Astrocyte (in vitro differentiated cells and primary cell): ENCODE data around the gene GLA. TPM values are rescaled to one million over a fixed set of nuclear protein-coding genes. Genes with fewer than 3 reads are reported as not detected.

Experiments used
- DNase-seq: peaks from one replicate; pipeline ENCODE4 v3.0.0-alpha.2; 2010; ENCODE audit warnings: low read depth
- FAIRE-seq: peaks from 2 replicates; lab custom pipeline; 2011; peaks lifted over from hg19 to GRCh38; lab: Jason Lieb, UNC
- H2AFZ ChIP-seq: 2 replicates; pipeline ENCODE4 v1.6.0; 2012; ENCODE audit warnings: low read depth, low read length, inconsistent platforms
- H3K27ac ChIP-seq: 2 replicates; pipeline ENCODE4 v1.5.1; 2011; ENCODE audit warnings: low read depth, low read length, inconsistent platforms
- H3K27me3 ChIP-seq: 2 replicates; pipeline ENCODE4 v1.6.0; 2011; ENCODE audit warnings: low read length, inconsistent platforms; ENCODE audit not compliant: insufficient read depth
- H3K36me3 ChIP-seq: 2 replicates; pipeline ENCODE4 v1.5.1; 2011; ENCODE audit warnings: low read length, inconsistent platforms; ENCODE audit not compliant: insufficient read depth
- H3K4me1 ChIP-seq: 2 replicates; pipeline ENCODE4 v1.5.1; 2011; ENCODE audit warnings: low read length, inconsistent platforms; ENCODE audit not compliant: insufficient read depth
- H3K4me2 ChIP-seq: 2 replicates; pipeline ENCODE4 v1.6.0; 2012; ENCODE audit warnings: low read length, inconsistent platforms
- H3K4me3 ChIP-seq: 2 replicates; pipeline ENCODE4 v1.5.1; 2011; ENCODE audit warnings: low read depth, mild to moderate bottlenecking, low read length, inconsistent platforms; ENCODE audit not compliant: insufficient read depth
- H3K79me2 ChIP-seq: 2 replicates; pipeline ENCODE4 v1.6.0; 2012; ENCODE audit warnings: mild to moderate bottlenecking, low read length, inconsistent platforms; ENCODE audit not compliant: insufficient read depth
- H3K9ac ChIP-seq: 2 replicates; pipeline ENCODE4 v1.6.0; 2012; ENCODE audit warnings: mild to moderate bottlenecking, low read length, inconsistent platforms
- H3K9me3 ChIP-seq: 2 replicates; pipeline ENCODE4 v1.5.1; 2012; ENCODE audit warnings: low read depth, mild to moderate bottlenecking, low read length, inconsistent platforms; ENCODE audit not compliant: insufficient read depth
- H4K20me1 ChIP-seq: 2 replicates; pipeline ENCODE4 v1.6.0; 2012; ENCODE audit warnings: low read length, inconsistent platforms; ENCODE audit not compliant: insufficient read depth
- H3K27ac Mint-ChIP-seq: one replicate; pipeline ENCODE4 v1.8.0; 2021; ENCODE audit warnings: mild to moderate bottlenecking, mixed read lengths; ENCODE audit not compliant: unreplicated experiment
- H3K27me3 Mint-ChIP-seq: one replicate; pipeline ENCODE4 v1.8.0; 2021; ENCODE audit warnings: low read depth, mixed read lengths; ENCODE audit not compliant: unreplicated experiment
- H3K36me3 Mint-ChIP-seq: one replicate; pipeline ENCODE4 v1.8.0; 2021; ENCODE audit warnings: low read depth, mixed read lengths; ENCODE audit not compliant: unreplicated experiment
- H3K4me1 Mint-ChIP-seq: one replicate; pipeline ENCODE4 v1.8.0; 2021; ENCODE audit warnings: low read depth, mixed read lengths; ENCODE audit not compliant: unreplicated experiment
- H3K4me3 Mint-ChIP-seq: one replicate; pipeline ENCODE4 v1.8.0; 2021; ENCODE audit warnings: mild to moderate bottlenecking, moderate library complexity, mixed read lengths; ENCODE audit not compliant: unreplicated experiment
- H3K9me3 Mint-ChIP-seq: one replicate; pipeline ENCODE4 v1.8.0; 2021; ENCODE audit warnings: mild to moderate bottlenecking, mixed read lengths; ENCODE audit not compliant: unreplicated experiment
- EZH2 ChIP-seq: IDR thresholded peaks from 2 replicates; pipeline ENCODE4 v1.6.1; 2012; ENCODE audit warnings: mild to moderate bottlenecking, low read length, inconsistent platforms; ENCODE audit not compliant: insufficient read depth
- total RNA-seq: library from RNA; stranded (reverse); gene quantifications from 2 replicates; pipeline ENCODE4 v1.2.1, GENCODE V29; 2021
- TF ChIP-seq, protein P1 (sequence below): IDR thresholded peaks from 2 replicates; pipeline ENCODE4 v1.5.1; 2011; ENCODE audit warnings: low read depth, mild to moderate bottlenecking, inconsistent platforms, low read length, moderate library complexity; ENCODE audit not compliant: insufficient read depth

GLA gene
- total RNA-seq, 1 donor from 2014 or later: 51.9 TPM

DNA sequence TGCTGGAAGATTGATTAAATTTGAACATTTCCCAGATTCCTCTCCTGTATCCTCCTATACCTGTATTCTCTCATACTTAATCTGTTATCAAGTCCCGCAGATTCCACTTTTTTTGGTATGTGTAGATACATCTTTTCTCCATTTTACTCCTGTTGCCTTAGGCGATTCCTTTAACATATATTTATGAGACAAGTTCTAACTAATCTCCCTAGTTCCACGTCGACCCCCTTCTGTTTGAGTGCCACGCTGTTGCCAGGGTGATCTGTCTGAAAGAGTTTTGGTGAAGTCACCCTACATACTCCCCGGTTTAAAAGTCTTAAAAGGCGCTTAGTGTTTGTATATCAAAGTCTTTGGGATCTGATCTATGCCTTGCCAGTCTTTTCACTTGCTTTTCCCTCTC, 2.7 kb upstream of the GLA start:
- Histone ChIP-seq H3K9ac (peak overlapping the region; percentile 100), H4K20me1 (peaks cover 22% of the 10 kb centered on the region), H3K27me3 (no peaks in the 10 kb centered on the region), H3K36me3 (peaks cover 3% of the 10 kb centered on the region), H3K27ac (peak overlapping the region; percentile 38), H3K4me3 (peak overlapping the region; percentile 39), H3K4me2 (peak overlapping the region; percentile 89), H3K79me2 (peaks cover 69% of the 10 kb centered on the region), H3K4me1 (peaks cover 6% of the 10 kb centered on the region), H3K9me3 (no peaks in the 10 kb centered on the region), H2AFZ (no peak overlapping the region)
- Mint-ChIP-seq H3K9me3 (no peaks in the 10 kb centered on the region), H3K27me3 (no peaks in the 10 kb centered on the region), H3K27ac (peak overlapping the region; percentile 82), H3K4me3 (peak overlapping the region; percentile 82), H3K4me1 (peaks cover 12% of the 10 kb centered on the region), H3K36me3 (no peaks in the 10 kb centered on the region)
- no peak for FAIRE-seq
- DNase-seq: no peak
- no peak for TF ChIP-seq EZH2
- TF ChIP-seq, protein P1, sequence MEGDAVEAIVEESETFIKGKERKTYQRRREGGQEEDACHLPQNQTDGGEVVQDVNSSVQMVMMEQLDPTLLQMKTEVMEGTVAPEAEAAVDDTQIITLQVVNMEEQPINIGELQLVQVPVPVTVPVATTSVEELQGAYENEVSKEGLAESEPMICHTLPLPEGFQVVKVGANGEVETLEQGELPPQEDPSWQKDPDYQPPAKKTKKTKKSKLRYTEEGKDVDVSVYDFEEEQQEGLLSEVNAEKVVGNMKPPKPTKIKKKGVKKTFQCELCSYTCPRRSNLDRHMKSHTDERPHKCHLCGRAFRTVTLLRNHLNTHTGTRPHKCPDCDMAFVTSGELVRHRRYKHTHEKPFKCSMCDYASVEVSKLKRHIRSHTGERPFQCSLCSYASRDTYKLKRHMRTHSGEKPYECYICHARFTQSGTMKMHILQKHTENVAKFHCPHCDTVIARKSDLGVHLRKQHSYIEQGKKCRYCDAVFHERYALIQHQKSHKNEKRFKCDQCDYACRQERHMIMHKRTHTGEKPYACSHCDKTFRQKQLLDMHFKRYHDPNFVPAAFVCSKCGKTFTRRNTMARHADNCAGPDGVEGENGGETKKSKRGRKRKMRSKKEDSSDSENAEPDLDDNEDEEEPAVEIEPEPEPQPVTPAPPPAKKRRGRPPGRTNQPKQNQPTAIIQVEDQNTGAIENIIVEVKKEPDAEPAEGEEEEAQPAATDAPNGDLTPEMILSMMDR: no peak

DNA sequence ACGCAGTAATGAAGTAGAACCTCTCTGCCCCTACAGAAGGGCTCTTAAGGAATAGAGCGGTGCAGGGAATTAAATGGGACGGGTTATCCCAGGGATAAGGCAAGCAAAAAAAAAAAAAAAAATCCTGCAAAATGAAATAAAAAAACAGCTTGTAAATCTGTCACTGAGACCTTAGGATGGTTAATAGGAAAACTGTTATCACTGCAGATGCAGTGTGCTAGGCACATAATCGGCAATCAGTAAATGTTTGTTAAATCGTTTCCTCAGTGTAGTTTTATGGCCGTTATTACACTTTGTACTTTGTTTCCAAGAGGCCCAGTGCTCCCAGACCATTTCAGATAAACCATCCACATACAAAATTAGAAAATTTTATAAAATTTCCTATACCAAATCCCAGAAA, 1.3 kb upstream of the GLA start:
- no peaks in the 10 kb centered on the region for H3K27me3 ChIP-seq
- Mint-ChIP-seq H3K36me3 (no peaks in the 10 kb centered on the region), H3K4me3 (peak overlapping the region; percentile 99), H3K27me3 (no peaks in the 10 kb centered on the region), H3K27ac (peak overlapping the region; percentile 98), H3K9me3 (no peaks in the 10 kb centered on the region), H3K4me1 (peaks cover 10% of the 10 kb centered on the region)
- H3K4me1 ChIP-seq: peaks cover 6% of the 10 kb centered on the region
- peak overlapping the region; percentile 89 for H3K4me2 ChIP-seq
- H3K9ac ChIP-seq: peak overlapping the region; percentile 100
- H3K36me3 ChIP-seq: peaks cover 3% of the 10 kb centered on the region
- H3K4me3 ChIP-seq: peak overlapping the region; percentile 95
- H3K79me2 ChIP-seq: peaks cover 69% of the 10 kb centered on the region
- peaks cover 22% of the 10 kb centered on the region for H4K20me1 ChIP-seq
- DNase-seq (no peak), FAIRE-seq (peak; percentile 13)
- H3K9me3 ChIP-seq: no peaks in the 10 kb centered on the region
- no peak for TF ChIP-seq EZH2
- TF ChIP-seq, protein P1: no peak
- H2AFZ ChIP-seq: no peak overlapping the region
- H3K27ac ChIP-seq: peak overlapping the region; percentile 98

DNA sequence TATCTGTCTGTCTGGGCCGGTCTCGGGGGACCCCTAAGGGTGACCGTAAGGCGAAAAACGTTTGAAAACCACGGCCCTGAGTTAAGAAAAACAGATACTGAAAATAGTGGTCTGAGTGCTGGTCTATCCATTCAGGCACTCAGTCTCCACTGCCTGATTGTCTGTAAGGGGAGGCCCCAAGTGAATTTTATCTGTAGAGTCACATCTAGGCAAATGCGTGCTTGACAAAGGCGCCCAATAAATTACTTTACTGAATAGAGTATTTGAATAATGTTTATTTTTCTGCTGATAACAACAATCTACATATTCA, 762 bp upstream of the GLA start:
- Mint-ChIP-seq H3K27ac (peak overlapping the region; percentile 98), H3K36me3 (no peaks in the 10 kb centered on the region), H3K4me1 (peaks cover 10% of the 10 kb centered on the region), H3K4me3 (peak overlapping the region; percentile 99), H3K9me3 (no peaks in the 10 kb centered on the region), H3K27me3 (no peaks in the 10 kb centered on the region)
- no peak overlapping the region for H2AFZ ChIP-seq
- FAIRE-seq (no peak), DNase-seq (no peak)
- no peaks in the 10 kb centered on the region for H3K27me3 ChIP-seq
- peak overlapping the region; percentile 89 for H3K4me2 ChIP-seq
- peak overlapping the region; percentile 98 for H3K27ac ChIP-seq
- peak overlapping the region; percentile 100 for H3K9ac ChIP-seq
- no peaks in the 10 kb centered on the region for H3K9me3 ChIP-seq
- H3K36me3 ChIP-seq: peaks cover 3% of the 10 kb centered on the region
- peaks cover 6% of the 10 kb centered on the region for H3K4me1 ChIP-seq
- peak overlapping the region; percentile 95 for H3K4me3 ChIP-seq
- no peak for TF ChIP-seq EZH2
- TF ChIP-seq, protein P1: no peak
- peaks cover 69% of the 10 kb centered on the region for H3K79me2 ChIP-seq
- H4K20me1 ChIP-seq: peaks cover 22% of the 10 kb centered on the region
